Kidney (tissue), 14 donors: Measurements from ENCODE around the gene MAOA. TPM values are rescaled to one million over a fixed set of nuclear protein-coding genes. Genes with fewer than 3 reads are reported as not detected.

Experiments
- DNase-seq, 5 donors: peaks; one replicate each; pipeline ENCODE4 v3.0.0-alpha.2; 2013 to 2020
- FAIRE-seq: peaks from 2 replicates; lab custom pipeline; 2012; peaks lifted over from hg19 to GRCh38; lab: Jason Lieb, UNC
- H3K27ac ChIP-seq, 2 donors: one replicate each; pipeline ENCODE4 v1.7.0; 2013; ENCODE audit warnings: low read depth in 2 of 2, low read length in 2 of 2, inconsistent platforms in 1 of 2
- H3K27me3 ChIP-seq: one replicate; pipeline ENCODE4 v1.7.1; 2013; ENCODE audit warnings: low read length, inconsistent platforms; ENCODE audit not compliant: control insufficient read depth, insufficient read depth
- H3K36me3 ChIP-seq, 3 donors: one replicate each; pipeline versions ENCODE4 v1.7.0 to v1.7.1; 2013; ENCODE audit warnings: low read length in 3 of 3, control low read depth in 1 of 3, inconsistent platforms in 1 of 3; ENCODE audit not compliant: insufficient read depth in 3 of 3, control insufficient read depth in 2 of 3
- H3K4me1 ChIP-seq, 3 donors: one replicate each; pipeline versions ENCODE4 v1.7.0 to v1.7.1; 2013; ENCODE audit warnings: low read length in 3 of 3, inconsistent platforms in 1 of 3, low read depth in 1 of 3; ENCODE audit not compliant: control insufficient read depth in 2 of 3, insufficient read depth in 2 of 3
- H3K4me3 ChIP-seq, 3 donors: one replicate each; pipeline versions ENCODE4 v1.7.0 to v1.8.1; 2013; ENCODE audit warnings: low read length in 3 of 3, control low read depth in 1 of 3, inconsistent platforms in 1 of 3
- H3K9ac ChIP-seq, 3 donors: one replicate each; pipeline versions ENCODE4 v1.7.0 to v1.7.1; 2013; ENCODE audit warnings: low read length in 3 of 3, control low read depth in 1 of 3, inconsistent platforms in 1 of 3
- H3K9me3 ChIP-seq, 3 donors: one replicate each; pipeline versions ENCODE4 v1.7.0 to v1.7.1; 2013; ENCODE audit warnings: low read length in 3 of 3, control low read depth in 1 of 3, inconsistent platforms in 1 of 3; ENCODE audit not compliant: control insufficient read depth in 2 of 3, insufficient read depth in 1 of 3
- intact Hi-C: fragments of 100-400 bp; cut with DNase I; formaldehyde crosslinking; loops from one replicate; pipeline ENCODE4 v1.11.1; 2022
- polyA plus RNA-seq: library from polyadenylated mRNA; stranded (reverse); fragments of 350-450 nt; fragmentation: Illumina TruSeq; extraction: RNeasy Lipid Tissue Mini Kit (QIAGEN cat#74804); gene quantifications from one replicate; pipeline ENCODE4 v1.2.3, GENCODE V29; 2014; ENCODE audit warnings: low read depth, low replicate concordance; ENCODE audit not compliant: insufficient read depth
- total RNA-seq: library from RNA; stranded (reverse); fragmentation: NEBNext Ultra II Directional; extraction: Animal tissue kit (Norgen Biotek cat#: 25700); gene quantifications from one replicate; pipeline ENCODE4 v1.2.1, GENCODE V29; 2021
- TF ChIP-seq, protein P1 (sequence below): IDR thresholded peaks from 3 replicates; pipeline ENCODE4 v1.5.1; 2012; ENCODE audit warnings: mild to moderate bottlenecking, moderate library complexity, borderline replicate concordance; ENCODE audit not compliant: insufficient read depth; ENCODE audit errors: extremely low read depth
- donor health status: control.
- donor health status: control.
- donor health status: control.
- donor health status: control.
- donor health status: control.
- donor health status: DM: yes; HTN: yes; CAD: no.
- donor health status: Normal renal cell carcinoma (clear cell type).

Gene MAOA
- total and polyA plus RNA-seq, 2 donors from 2014 or later: 134 to 227 TPM

- no peak overlapping the region for H3K9ac ChIP-seq
- intact Hi-C loops: no loop called here
- DNase-seq (no peak), FAIRE-seq (no peak)
- no peaks in the 10 kb centered on the region for H3K36me3 ChIP-seq
- H3K27ac ChIP-seq: no peak overlapping the region
- H3K9me3 ChIP-seq: no peaks in the 10 kb centered on the region
- TF ChIP-seq, protein P1, sequence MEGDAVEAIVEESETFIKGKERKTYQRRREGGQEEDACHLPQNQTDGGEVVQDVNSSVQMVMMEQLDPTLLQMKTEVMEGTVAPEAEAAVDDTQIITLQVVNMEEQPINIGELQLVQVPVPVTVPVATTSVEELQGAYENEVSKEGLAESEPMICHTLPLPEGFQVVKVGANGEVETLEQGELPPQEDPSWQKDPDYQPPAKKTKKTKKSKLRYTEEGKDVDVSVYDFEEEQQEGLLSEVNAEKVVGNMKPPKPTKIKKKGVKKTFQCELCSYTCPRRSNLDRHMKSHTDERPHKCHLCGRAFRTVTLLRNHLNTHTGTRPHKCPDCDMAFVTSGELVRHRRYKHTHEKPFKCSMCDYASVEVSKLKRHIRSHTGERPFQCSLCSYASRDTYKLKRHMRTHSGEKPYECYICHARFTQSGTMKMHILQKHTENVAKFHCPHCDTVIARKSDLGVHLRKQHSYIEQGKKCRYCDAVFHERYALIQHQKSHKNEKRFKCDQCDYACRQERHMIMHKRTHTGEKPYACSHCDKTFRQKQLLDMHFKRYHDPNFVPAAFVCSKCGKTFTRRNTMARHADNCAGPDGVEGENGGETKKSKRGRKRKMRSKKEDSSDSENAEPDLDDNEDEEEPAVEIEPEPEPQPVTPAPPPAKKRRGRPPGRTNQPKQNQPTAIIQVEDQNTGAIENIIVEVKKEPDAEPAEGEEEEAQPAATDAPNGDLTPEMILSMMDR: no peak
- no peaks in the 10 kb centered on the region for H3K4me1 ChIP-seq
- H3K4me3 ChIP-seq: no peak overlapping the region
- H3K27me3 ChIP-seq: no peaks in the 10 kb centered on the region
These were observed 11.9 kb upstream of the MAOA start for GRCh38 chrX:43644124-43644701.

DNA sequence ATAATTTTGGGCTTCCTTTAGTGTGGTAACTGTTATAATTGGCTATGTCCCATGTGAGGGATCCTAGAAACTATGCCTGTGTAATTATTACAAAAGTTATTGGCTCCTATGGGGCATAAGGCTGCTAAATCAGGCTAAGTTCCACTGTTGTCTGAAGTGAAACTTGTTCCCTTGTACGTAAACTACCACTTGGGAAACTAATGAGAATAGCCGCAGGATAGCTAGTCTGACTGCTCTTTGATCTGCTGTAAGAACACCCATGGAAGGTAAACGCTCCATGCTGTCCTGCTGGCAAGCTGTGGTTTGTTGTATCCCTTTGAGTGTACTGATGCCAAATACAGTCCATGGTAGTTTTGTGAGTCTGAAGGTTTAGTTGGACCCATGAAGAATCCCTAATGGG, 9.3 kb upstream of the MAOA start:
- Histone ChIP-seq H3K27ac (no peak overlapping the region), H3K4me3 (no peak overlapping the region), H3K9me3 (no peaks in the 10 kb centered on the region), H3K36me3 (no peaks in the 10 kb centered on the region), H3K4me1 (no peaks in the 10 kb centered on the region), H3K27me3 (no peaks in the 10 kb centered on the region), H3K9ac (no peak overlapping the region)
- intact Hi-C loops: no loop called here
- no peak for DNase-seq
- TF ChIP-seq, protein P1: no peak
- no peak for FAIRE-seq

DNA sequence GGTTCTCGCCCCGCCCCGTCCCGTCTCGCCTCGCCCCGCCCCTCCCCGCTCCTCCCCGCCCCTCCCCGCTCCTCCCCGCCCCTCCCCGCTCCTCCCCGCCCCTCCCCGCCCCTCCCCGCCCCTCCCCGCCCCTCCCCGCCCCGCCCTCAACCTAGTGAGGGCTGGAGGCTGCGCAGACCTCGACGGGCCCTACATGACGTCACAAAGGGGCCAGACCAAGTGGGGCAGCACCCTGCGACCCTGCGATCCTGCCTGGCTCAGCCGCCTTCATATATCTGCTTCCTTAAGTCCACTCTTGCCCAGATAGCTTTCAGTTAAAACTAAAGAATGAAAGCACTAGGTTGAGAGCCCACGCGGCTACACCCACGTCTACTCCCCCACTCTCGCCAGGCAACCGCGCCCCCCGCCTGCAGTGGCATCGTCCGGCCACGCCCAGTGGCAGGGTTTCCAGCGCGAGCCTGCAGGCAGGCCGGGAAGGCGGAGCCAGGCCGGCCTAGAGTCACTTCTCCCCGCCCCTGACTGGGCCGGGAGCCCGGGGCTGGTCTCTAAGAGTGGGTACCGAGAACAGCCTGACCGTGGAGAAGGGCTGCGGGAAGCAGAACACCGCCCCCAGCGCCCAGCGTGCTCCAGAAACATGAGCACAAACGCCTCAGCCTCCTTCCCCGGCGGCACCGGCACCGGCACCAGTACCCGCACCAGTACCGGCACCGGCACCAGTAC, 1.5 kb upstream of the MAOA start:
- intact Hi-C loops: no loop called here
- H3K9me3 ChIP-seq: no peaks in the 10 kb centered on the region
- peak overlapping the region in 2 of 3 donors; percentile 55 to 58 for H3K9ac ChIP-seq
- DNase-seq: peak; percentile 92 to 97 (median 95)
- peak overlapping the region; percentile 61 to 84 (median 77) for H3K4me3 ChIP-seq
- TF ChIP-seq, protein P1: no peak
- FAIRE-seq: peak; percentile 77
- H3K27ac ChIP-seq: peak overlapping the region; percentile 84 to 91
- no peaks in the 10 kb centered on the region for H3K36me3 ChIP-seq
- no peaks in the 10 kb centered on the region for H3K27me3 ChIP-seq
- H3K4me1 ChIP-seq: no peaks in the 10 kb centered on the region
